Upper lobe of left lung (tissue), 4 donors: Measurements from ENCODE around the gene EDA.

Experiments
- EP300 ChIP-seq, 4 donors: sonication (generic); formaldehyde crosslinking; IDR thresholded peaks; one replicate each; pipeline ENCODE4 v1.5.1; 2017; ENCODE audit warnings: antibody characterized with exemption in 4 of 4, control low read depth in 2 of 4
- TF ChIP-seq, protein P1 (sequence below), 6 experiments: fragments of 450-650 bp in 4 of 6; fragments of 200-600 bp in 2 of 6; sonication (generic) in 2 of 6; IDR thresholded peaks; one replicate each; pipeline ENCODE4 v1.5.1; 2016 to 2019; ENCODE audit warnings: antibody characterized with exemption in 6 of 6

DNA sequence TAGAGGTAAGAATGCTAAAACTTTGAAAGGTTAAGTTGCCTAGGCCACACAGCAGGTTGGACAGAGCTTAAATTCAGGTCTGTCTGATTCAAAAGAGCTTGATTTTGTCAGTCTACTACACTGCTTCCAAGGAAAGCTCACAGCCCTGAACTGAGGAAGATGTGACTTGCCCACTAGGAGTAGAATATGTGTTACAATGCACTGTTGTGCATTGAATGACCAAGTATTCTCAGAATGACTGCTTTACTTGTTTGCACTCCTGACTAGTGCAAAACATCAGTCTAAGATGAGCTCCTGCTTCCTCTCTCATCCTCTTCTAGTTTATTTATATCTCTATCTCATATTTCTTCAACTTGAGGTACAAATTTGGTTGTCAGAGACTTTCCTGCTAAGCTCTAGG, 377.6 kb downstream of the EDA start:
- TF ChIP-seq, protein P1, sequence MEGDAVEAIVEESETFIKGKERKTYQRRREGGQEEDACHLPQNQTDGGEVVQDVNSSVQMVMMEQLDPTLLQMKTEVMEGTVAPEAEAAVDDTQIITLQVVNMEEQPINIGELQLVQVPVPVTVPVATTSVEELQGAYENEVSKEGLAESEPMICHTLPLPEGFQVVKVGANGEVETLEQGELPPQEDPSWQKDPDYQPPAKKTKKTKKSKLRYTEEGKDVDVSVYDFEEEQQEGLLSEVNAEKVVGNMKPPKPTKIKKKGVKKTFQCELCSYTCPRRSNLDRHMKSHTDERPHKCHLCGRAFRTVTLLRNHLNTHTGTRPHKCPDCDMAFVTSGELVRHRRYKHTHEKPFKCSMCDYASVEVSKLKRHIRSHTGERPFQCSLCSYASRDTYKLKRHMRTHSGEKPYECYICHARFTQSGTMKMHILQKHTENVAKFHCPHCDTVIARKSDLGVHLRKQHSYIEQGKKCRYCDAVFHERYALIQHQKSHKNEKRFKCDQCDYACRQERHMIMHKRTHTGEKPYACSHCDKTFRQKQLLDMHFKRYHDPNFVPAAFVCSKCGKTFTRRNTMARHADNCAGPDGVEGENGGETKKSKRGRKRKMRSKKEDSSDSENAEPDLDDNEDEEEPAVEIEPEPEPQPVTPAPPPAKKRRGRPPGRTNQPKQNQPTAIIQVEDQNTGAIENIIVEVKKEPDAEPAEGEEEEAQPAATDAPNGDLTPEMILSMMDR (IDR thresholded peaks at IDR 0.05), result no peak
- no peak for TF ChIP-seq EP300 (IDR thresholded peaks at IDR 0.05)
